IPS DF 6.9 (cell line): ENCODE measurements around the gene CCT6A.
"Not testable (repeated sequence)": the region's sequence is repeated elsewhere in the genome, so short reads cannot be mapped to it uniquely, and the experiment has no call there.

Experiments
- DNase-seq: peaks from one replicate; pipeline ENCODE4 v3.0.0-alpha.2; 2013; ENCODE audit warnings: low read depth, low spot score
- H3K27ac ChIP-seq: one replicate; pipeline ENCODE4 v1.5.1; 2013; ENCODE audit warnings: low read length, control low read depth
- H3K27me3 ChIP-seq: 2 replicates; pipeline ENCODE4 v1.6.1; 2013; ENCODE audit warnings: mild to moderate bottlenecking, low read length; ENCODE audit not compliant: control insufficient read depth, insufficient read depth
- H3K36me3 ChIP-seq: 2 replicates; pipeline ENCODE4 v1.6.1; 2013; ENCODE audit warnings: low read length; ENCODE audit not compliant: control insufficient read depth, insufficient read depth
- H3K4me1 ChIP-seq: 2 replicates; pipeline ENCODE4 v1.6.1; 2013; ENCODE audit warnings: low read length; ENCODE audit not compliant: control insufficient read depth, insufficient read depth
- H3K4me3 ChIP-seq: 2 replicates; pipeline ENCODE4 v1.5.1; 2013; ENCODE audit warnings: mild to moderate bottlenecking, low read length
- H3K9me3 ChIP-seq: 2 replicates; pipeline ENCODE4 v1.6.1; 2013; ENCODE audit warnings: low read length, inconsistent platforms; ENCODE audit not compliant: control insufficient read depth, insufficient read depth
- WGBS: extraction: QIAGEN DNeasy Blood & Tissue Kit; methylation state at CpG from one replicate; pipeline ENCODE4 v1.1.7; 2013; ENCODE audit warnings: mixed read lengths, missing lambda C conversion rate; ENCODE audit not compliant: insufficient read length, insufficient coverage; 5-methylcytosine and 5-hydroxymethylcytosine counted together

Gene CCT6A

DNA sequence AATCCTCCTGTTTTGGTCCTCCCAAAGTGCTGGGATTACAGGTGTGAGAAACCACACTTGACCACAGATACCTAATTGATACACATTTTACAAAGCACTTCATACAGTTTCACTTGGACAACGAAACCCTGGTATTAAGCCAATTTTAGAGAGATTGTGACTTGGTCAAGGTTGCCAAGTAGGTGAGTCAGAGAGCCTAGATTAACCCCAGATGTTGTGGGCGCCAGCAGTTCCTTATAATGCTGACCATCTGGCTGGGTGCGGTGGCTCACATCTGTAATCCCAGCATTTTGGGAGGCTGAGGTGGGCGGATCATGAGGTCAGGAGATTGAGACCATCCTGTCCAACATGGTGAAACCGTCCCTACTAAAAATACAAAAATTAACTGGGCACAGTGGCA, 46.1 kb downstream of the CCT6A start:
- no peaks in the 10 kb centered on the region for H3K36me3 ChIP-seq
- no peaks in the 10 kb centered on the region for H3K27me3 ChIP-seq
- no CpG with 5 or more reads among the region's 5 CpGs for WGBS
- H3K9me3 ChIP-seq, result peaks cover 5% of the 10 kb centered on the region
- DNase-seq, result no peak
- no peaks in the 10 kb centered on the region for H3K4me1 ChIP-seq
- H3K4me3 ChIP-seq, result no peak overlapping the region
- no peak overlapping the region for H3K27ac ChIP-seq

- H3K27me3 ChIP-seq, H3K36me3 ChIP-seq, H3K27ac ChIP-seq, H3K4me1 ChIP-seq, H3K9me3 ChIP-seq, DNase-seq, H3K4me3 ChIP-seq: not testable (repeated sequence)
- WGBS, result no CpG with 5 or more reads among the region's 8 CpGs
Observed at GRCh38 chr7:56098187-56099008, 46.8 kb downstream of the CCT6A start.

DNA sequence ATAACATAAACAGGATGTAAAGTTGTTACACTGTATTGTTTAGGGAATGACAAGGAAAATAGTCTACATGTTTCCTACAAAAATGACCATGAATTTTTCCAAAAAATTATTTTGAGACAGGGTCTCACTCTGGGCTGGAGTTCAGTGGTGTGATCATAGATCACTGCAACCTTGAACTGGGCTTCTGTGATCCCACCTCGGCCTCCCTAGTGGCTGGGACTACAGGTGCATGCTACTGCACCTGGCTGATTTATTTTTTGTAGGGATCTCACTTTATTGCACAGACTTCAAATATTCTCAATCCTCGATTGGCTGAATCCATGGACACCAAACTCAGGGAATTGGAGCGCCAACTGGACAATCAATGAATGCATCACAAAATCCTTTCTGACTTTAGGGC, 48.1 kb downstream of the CCT6A start:
- Histone ChIP-seq H3K9me3 (peaks cover 7% of the 10 kb centered on the region), H3K4me3 (no peak overlapping the region), H3K4me1 (no peaks in the 10 kb centered on the region), H3K36me3 (no peaks in the 10 kb centered on the region), H3K27ac (no peak overlapping the region), H3K27me3 (no peaks in the 10 kb centered on the region)
- DNase-seq, result no peak
- WGBS, result no CpG with 5 or more reads among the region's 3 CpGs

DNA sequence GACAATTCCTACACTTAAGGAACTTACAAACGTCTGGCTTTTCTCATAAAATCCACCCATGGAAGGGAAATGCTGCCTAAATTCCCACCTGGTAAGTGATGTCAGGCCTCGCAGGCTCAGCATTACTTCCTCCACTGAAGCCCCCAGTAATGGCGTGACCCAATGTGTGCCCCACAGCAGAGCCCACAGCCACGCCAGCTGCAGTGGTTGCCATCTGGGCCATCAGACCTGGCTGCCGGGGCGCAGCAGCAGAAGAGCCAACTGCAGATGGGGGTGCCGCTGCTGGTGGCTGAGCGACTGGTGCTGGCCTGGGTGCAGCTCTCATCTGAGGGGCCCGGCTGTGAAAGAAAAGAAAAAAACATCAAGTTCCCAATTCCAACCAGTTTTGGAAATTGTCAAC, 52.6 kb downstream of the CCT6A start:
- not testable (repeated sequence) for H3K9me3 ChIP-seq, H3K27me3 ChIP-seq, H3K4me3 ChIP-seq, H3K36me3 ChIP-seq, H3K27ac ChIP-seq, DNase-seq, H3K4me1 ChIP-seq
- WGBS, result no CpG with 5 or more reads among the region's 9 CpGs

GRCh38 chr7:56105508-56105907, 53.9 kb downstream of the CCT6A start:
- H3K4me1 ChIP-seq, result no peaks in the 10 kb centered on the region
- no CpG with 5 or more reads among the region's 6 CpGs for whole genome bisulfite sequencing
- H3K9me3 ChIP-seq, result peaks cover 1% of the 10 kb centered on the region
- no peak overlapping the region for H3K27ac ChIP-seq
- H3K4me3 ChIP-seq, result no peak overlapping the region
- no peaks in the 10 kb centered on the region for H3K36me3 ChIP-seq
- H3K27me3 ChIP-seq, result no peaks in the 10 kb centered on the region
- no peak for DNase-seq

- Histone ChIP-seq H3K36me3 (no peaks in the 10 kb centered on the region), H3K27ac (no peak within 1 kb of the TSS), H3K4me1 (no peaks in the 10 kb centered on the region), H3K9me3 (peaks cover 1% of the 10 kb centered on the region; the same call in 1 of the 2 replicates), H3K4me3 (no peak within 1 kb of the TSS), H3K27me3 (no peaks in the 10 kb centered on the region)
- no CpG with 5 or more reads among the region's 57 CpGs for WGBS
- DNase-seq, result no peak
Observed at GRCh38 chr7:56106108-56107073, 54.8 kb downstream of the CCT6A start, which contains the start of gene CHCHD2. TSS of gene CHCHD2 (minus strand) at chr7:56106476. CDS start at chr7:56106413, 63 bp downstream.

- no peak for DNase-seq
- no peak overlapping the region for H3K4me3 ChIP-seq
Observed at GRCh38 chr7:56107954-56108258, 56.3 kb downstream of the CCT6A start.

DNA sequence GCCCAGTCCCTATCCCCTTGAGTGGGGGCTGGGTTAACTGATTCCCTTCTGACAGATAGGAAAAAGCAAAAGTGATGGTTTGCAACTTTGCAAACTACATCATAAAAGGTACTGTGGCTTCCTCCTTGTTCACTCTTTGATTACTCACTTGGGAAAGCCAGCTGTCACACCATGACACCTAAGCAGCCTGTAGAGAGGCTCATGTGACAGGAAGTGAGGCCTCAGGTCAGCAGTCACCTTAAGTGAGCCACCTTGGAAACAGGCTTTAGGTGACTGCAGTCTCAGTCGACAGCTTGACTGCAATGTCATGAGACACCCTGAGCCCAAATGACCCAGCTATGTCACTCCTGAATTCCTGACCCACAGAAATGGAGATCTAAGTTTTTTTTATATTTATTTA, 59.0 kb downstream of the CCT6A start:
- Histone ChIP-seq H3K36me3 (no peaks in the 10 kb centered on the region), H3K27me3 (no peaks in the 10 kb centered on the region), H3K9me3 (peaks cover 2% of the 10 kb centered on the region), H3K4me3 (no peak overlapping the region), H3K27ac (no peak overlapping the region), H3K4me1 (no peaks in the 10 kb centered on the region)
- WGBS, result no CpG with 5 or more reads among the region's 1 CpG
- DNase-seq, result no peak

More at GRCh38 chr7:56107954-56108258, 56.3 kb downstream of the CCT6A start:
- Histone ChIP-seq H3K36me3 (no peaks in the 10 kb centered on the region), H3K4me1 (no peaks in the 10 kb centered on the region), H3K9me3 (no peaks in the 10 kb centered on the region; the same call in 1 of the 2 replicates), H3K27me3 (no peaks in the 10 kb centered on the region), H3K27ac (no peak overlapping the region)
- no CpG with 5 or more reads among the region's 1 CpG for WGBS

DNA sequence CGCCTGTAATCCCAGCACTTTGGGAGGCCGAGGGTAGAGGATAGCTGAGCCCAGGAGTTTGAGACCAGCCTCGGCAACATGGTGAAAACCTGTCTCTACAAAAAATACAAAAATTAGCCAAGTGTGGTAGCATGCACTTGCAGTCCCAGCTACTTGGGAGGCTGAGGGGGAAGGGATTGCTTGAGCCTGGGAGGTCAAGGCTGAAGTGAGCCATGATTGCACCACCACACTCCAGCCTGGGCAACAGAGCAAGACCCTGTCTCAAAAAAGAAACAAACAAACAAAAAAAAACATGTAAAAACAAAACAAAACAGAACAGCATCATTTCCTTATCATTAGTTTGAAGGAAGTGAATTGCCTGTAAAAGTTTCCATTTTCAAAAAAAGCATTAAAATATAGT, 60.7 kb downstream of the CCT6A start:
- not testable (repeated sequence) for H3K9me3 ChIP-seq, H3K27ac ChIP-seq, H3K4me1 ChIP-seq, H3K36me3 ChIP-seq, DNase-seq, H3K4me3 ChIP-seq, H3K27me3 ChIP-seq
- no CpG with 5 or more reads among the region's 3 CpGs for WGBS
